Hematopoietic multipotent progenitor cell treated with erythropoietin and hydrocortisone succinate and interleukin-3 and kit ligand, for 6 days (in vitro differentiated cells): ENCODE results near the gene FANCC.
A peak's percentile ranks its signal among the peaks of the same experiment; 100 is the strongest.

Experiments used
- DNase-seq: peaks from one replicate; pipeline ENCODE4 v3.0.0-alpha.2; 2015

Gene FANCC

DNA sequence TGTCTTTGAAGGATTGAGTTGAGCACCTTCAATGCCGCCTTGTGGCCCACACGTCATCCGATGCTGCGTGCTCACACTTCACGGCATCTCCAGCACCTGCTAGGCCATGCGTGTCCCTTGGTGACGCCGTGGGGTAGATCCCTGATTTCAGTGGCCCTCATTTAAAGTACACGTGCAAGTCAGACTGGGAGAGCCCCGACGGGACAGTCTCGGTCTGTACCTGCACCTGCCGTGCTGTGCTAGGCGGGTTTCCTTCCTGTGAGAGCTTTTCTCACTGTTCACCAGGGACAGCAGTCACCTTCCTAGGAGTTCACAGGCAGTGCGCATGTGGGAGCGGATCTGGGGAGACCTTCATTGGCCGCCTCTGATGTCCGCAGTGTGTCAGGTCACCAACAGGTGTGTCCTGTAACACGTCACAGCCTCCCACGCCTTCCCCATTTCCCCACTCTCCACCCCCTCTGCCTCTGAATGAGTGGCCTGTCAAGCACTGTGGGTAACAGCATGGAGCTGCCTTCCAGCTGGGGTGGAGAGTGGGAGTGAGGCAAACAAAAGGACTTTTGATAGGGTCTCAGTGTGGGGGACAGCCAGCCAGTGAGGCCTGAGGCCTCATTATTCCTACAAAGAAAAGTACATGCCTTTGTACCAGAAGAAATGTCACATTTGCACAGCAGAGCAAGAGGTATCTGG, 236.4 kb downstream of the FANCC start:
- no peak for DNase-seq

DNA sequence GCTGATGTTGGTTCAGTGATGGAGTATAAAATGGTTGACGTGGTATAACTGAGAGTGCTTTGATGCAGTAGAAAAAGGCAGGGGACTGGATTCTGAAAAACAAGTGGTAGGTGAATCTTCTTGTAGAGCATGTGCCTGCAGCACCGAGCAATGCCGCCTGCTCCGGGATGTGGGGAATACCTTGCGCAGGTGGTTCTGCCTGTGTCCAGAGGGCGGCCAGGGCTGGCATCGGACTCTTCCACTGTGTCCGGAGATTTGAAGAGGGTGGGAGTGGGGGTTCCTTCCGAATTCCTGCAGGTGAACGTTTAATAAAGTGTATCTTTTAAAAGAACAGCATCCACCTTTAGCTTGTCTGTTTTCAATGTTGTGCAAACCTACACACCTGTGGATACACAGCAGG, 238.0 kb downstream of the FANCC start:
- DNase-seq: no peak

- DNase-seq: no peak
These were observed 238.6 kb downstream of the FANCC start for GRCh38 chr9:95078939-95079338.

- DNase-seq: no peak
These were observed 239.0 kb downstream of the FANCC start for GRCh38 chr9:95078511-95078910.

- no peak for DNase-seq
These were observed 239.6 kb downstream of the FANCC start for GRCh38 chr9:95077766-95078370.

DNA sequence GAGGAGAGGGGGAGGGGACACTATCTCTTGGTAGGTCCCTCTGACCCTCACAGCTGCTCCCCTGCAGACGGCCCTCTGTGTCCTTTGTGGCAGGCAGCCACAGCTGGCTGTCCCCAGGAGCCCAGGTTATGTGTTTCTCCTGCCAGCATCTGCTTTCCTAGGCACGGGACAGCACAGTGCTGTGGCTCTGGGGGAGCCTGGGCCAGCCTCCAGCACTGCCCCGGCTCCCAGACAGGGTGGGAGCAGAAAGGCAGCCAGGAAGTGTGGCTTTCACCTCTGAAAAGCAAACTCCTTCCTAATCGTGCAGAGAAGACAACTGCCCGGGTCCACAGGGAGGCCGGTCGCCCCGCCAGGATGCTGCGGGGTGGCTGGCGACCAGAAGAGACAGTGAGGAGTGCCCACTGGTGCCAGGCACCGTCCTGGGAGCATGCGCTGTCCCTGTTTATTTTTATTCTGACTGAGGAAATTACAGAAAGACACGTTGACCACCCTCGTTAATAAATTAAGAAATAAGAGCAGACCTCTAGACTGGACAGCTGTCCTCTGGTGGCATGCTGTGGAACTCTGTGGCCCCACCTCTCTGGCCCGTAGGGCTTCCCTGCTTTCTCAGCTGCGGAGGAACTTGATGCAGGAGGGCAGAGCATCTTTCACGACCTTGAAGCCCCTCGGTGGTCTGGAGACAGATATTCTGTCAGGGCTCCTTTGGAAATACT, 240.3 kb downstream of the FANCC start:
- DNase-seq: no peak

DNA sequence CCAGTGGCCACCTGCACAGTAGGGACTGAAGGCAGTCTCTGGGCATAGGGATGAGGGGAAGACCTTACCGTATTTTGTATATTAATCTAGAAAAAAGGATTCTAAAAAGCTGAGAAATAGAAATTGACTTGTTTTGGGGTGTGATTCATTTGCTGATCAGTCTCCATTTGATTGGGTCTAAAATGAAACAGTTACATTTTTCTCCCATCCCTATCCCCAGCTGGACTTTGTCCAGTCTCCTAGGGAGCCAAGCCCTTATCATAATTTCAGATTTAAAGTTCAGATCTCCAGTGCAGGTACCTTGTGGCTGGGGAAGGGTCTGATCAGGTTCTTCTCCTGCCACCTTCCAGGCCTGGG, 240.8 kb downstream of the FANCC start:
- no peak for DNase-seq

GRCh38 chr9:95075700-95076099, 241.8 kb downstream of the FANCC start:
- DNase-seq: no peak

DNA sequence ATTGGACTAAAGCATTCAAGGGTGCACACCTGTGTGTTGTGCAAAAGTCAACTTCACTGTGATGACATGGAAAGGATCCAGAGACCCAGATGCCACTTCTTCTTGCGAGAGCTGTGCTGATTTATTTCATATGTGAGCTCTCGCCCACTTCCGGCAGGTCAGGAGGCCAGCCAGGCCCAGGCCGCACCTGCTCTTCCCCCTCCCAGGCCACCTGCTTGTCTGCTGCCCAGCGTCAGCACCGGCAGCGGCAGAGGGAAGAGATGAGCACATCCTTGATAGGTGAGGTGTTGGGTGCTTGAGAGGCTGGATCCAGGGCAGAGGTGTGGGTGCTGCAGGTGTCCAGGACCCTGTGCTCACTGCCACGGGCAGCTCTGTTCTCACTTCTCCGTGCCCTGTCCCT, 242.9 kb downstream of the FANCC start:
- no peak for DNase-seq

DNA sequence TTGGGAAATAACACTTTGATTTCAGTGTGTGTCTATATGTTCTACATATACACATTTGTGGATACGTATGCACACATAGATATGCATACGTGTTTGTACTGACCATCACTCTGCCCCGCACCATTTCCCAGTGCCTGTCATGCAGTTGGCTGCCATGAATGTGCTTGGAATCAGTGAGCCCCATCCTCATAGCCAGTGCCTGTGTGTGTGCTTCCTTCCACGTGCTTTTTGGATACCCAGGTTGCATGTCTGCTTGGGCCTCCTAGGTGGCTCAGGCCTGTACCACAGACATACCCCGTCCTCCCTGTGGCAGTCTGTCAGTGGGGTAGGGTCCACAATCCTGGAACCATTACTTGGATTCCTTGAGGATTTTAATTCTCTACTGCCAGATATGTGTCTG, 243.6 kb downstream of the FANCC start:
- no peak for DNase-seq

- DNase-seq: no peak
These were observed 244.4 kb downstream of the FANCC start for GRCh38 chr9:95073042-95073607.

GRCh38 chr9:95071925-95072324, 245.6 kb downstream of the FANCC start:
- no peak for DNase-seq

DNA sequence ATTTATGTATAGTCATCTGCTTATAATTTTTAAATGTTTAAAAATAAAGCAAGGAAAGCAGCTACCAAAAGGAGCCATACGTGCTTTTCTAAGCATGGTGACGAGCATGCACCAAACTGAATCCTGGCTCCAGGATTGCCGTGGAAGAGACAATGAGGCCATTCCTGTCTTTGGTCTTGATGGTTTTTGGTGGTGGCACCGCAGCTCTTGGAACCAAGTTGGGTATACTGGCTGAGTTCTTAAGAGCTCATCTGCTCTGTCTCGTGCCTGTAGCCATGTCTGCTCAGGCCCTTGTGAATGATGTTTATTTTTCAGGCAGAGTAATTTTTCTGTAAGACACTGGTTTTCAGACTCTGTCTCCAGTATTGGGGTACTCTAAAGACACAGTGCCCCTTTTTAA, 246.1 kb downstream of the FANCC start:
- DNase-seq: no peak

DNA sequence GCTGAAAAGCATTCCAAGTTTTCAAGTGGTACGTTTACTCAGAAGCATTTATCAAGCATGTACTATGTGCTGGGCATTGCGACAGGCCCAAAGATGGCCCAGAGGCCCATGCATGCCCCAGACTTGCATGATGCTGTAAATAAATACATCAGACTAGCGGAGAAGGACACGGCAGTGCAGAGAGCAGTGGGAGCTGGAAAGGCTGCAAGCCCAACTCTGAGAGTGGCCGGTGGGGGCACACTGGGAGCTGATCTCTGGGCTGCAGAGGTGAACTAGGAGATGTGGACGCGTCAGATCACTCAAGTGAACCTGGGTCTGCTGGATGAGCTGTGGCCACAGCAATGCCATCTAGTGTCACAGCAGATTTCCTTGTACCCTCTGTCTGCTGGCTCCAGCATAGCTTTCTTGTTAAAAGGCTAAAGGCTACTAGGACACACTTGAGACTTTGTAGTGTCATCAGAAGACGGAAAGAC, 246.9 kb downstream of the FANCC start:
- DNase-seq: no peak

DNA sequence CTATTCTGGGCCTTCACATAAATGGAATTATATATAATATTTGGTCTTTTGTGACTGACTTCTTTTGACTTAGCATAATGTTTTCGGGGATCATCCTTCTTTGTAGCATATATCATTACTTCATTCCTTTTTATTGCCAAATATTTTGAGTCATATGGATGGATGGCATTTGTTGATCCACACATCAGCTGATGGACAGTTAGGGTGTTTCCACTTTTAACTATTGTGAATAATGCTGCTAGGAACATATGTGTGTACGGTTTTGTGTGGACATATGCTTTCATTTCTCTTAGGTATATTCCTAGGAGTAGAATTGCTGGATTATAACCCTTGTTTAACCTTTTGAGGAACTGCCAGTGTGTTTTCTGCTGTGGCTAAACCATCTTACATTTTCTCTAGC, 249.6 kb downstream of the FANCC start:
- no peak for DNase-seq

DNA sequence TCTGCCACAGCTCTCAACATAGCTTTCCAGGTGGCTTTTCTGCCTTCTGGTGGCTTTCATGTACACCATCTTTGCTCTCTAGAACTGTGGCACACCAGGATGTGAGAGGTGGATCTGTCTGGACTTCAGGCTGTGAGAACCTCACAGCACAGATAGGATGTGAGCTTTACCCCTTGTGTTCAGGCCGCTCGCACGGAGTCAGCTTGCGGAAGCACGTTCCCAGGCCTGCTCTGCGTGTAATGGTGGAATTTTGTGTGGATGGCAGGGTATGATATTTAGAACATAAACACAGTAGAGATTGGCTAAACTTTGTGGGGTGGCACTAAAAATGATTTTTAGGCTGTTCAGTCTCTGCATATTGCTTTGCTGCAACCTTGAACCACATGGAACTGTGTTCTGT, 250.5 kb downstream of the FANCC start:
- DNase-seq: no peak

DNA sequence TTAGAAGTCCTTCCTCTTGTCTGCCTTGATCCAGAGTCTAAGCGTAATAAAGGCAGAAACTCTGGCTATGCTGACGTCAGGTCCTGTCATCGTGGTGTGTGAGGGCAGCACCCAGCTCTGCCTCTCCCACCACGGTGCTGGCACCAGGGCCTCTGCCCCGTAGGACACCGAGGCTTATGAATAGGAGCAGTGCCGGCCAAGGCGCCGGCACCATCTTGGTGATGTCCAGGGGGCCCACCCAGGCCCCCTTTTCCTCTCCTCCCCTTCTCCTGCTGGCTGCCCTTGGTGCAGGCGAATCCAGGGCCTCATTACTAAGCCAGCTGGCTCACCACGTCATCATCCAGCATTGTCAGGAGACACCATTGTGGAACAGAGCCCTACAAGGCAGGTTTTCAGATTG, 252.3 kb downstream of the FANCC start:
- no peak for DNase-seq

DNA sequence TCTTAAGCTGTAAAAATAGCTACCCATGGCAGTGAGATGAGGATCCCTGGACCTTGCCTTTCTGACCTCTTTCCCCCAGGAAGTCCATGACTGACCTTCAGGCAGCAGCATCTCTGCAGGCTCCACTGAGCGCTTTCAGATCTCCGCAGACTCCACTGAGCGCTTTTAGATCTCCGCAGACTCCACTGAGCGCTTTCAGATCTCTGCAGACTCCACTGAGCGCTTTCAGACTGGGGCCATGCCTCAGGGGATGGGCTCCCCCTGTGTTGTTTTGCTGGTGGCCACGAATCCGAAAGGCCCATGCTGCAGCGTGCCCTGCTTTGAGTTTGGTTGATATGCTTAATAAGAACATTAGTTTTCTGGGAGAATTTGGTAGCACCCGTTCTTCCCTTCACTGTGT, 254.2 kb downstream of the FANCC start:
- no peak for DNase-seq

DNA sequence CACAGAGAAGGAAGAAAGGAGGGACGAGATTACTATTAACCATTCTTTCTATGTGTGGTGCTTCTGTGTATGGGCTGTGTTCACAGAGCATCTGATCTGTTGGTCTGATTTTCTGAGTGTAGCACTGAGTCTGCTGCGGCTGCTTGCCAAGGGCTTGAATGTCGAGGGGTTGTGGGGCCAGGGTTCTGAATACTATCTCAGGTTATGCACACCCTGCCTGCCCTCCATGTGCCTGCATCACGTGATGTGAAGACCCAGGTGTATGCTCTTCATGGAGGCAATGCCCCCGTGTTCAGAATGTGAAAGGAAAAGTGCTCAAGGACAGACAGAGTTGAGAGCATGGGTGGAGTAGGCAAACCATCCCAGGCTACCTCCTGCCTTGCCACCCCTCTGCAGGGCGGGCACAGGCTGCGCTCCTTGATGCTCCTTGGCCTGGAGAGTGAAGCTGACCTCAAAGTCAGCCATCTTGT, 254.9 kb downstream of the FANCC start:
- DNase-seq: no peak

DNA sequence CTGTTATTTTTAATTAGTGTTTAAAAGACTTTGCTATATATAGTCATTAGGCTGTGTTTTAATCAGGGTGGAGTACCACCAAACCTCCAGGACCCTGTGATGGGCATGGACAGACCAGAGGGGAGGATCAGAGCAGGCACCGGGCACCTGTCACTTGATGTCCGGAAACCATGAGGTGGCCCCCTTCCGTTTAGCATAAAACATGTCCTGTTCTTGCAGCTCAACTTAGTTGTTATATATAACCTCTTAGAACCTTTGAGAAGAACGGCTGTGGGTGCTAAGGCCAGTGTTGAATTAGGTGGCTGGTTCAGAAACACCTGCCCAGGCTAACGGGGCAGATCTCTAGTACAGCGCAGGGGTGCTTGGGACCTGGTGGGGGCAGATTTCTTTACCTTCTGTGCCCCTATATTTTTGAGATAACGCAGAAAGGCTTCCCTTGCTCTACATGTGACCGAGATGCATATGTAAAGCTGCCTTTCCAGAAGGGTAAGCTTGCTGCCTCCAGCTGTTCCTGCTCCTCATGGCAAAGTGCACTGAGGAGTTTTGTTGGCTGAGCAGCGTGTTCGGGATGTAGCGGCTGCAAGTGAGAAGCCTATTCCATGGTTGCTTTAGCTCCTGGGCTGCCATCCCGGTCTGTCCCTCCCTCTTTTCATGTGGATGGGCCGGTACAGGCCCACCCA, 255.5 kb downstream of the FANCC start:
- peak; percentile 13 for DNase-seq

GRCh38 chr9:95060916-95061315, 256.6 kb downstream of the FANCC start:
- no peak for DNase-seq

- peak; percentile 16 for DNase-seq
These were observed 257.3 kb downstream of the FANCC start for GRCh38 chr9:95060234-95060633.

- no peak for DNase-seq
These were observed 258.6 kb downstream of the FANCC start for GRCh38 chr9:95058795-95059386.
